GM19328 (cell line): ENCODE measurements around the gene BTD.
"Not testable (repeated sequence)": the region's sequence is repeated elsewhere in the genome, so short reads cannot be mapped to it uniquely, and the experiment has no call there.

Source experiments
- ATAC-seq: cut with Tn5 transposase; IDR thresholded peaks from one replicate; pipeline ENCODE4 v1.9.1; 2021; ENCODE audit warnings: mild to moderate bottlenecking, moderate library complexity; ENCODE audit not compliant: unreplicated experiment

Gene BTD

GRCh38 chr3:15602816-15603215 lies 1.3 kb downstream of the BTD start:
- ATAC-seq = not testable (repeated sequence)

- ATAC-seq = not testable (repeated sequence)
Observed at GRCh38 chr3:15604584-15604983, 3.0 kb downstream of the BTD start.

- ATAC-seq = no peak
Observed at GRCh38 chr3:15606434-15606891, 4.9 kb downstream of the BTD start.

- no peak for ATAC-seq
Observed at GRCh38 chr3:15610082-15610759, 8.7 kb downstream of the BTD start.

- ATAC-seq = no peak
Observed at GRCh38 chr3:15611018-15611417, 9.5 kb downstream of the BTD start.

GRCh38 chr3:15612001-15612400 lies 10.5 kb downstream of the BTD start:
- ATAC-seq = no peak

- ATAC-seq = no peak
Observed at GRCh38 chr3:15614958-15615357, 13.4 kb downstream of the BTD start.

- ATAC-seq = no peak
Observed at GRCh38 chr3:15616053-15616452, 14.5 kb downstream of the BTD start.

GRCh38 chr3:15619659-15620464 lies 18.3 kb downstream of the BTD start:
- ATAC-seq = not testable (repeated sequence)

- no peak for ATAC-seq
Observed at GRCh38 chr3:15623535-15624440, 22.2 kb downstream of the BTD start.

- no peak for ATAC-seq
Observed at GRCh38 chr3:15628967-15629366, 27.4 kb downstream of the BTD start.

- ATAC-seq = peak; percentile 96
Observed at GRCh38 chr3:15629860-15630597, 28.5 kb downstream of the BTD start.

- ATAC-seq = peak; percentile 49
Observed at GRCh38 chr3:15630646-15631350, 29.3 kb downstream of the BTD start.

- no peak for ATAC-seq
Observed at GRCh38 chr3:15631426-15632211, 30.1 kb downstream of the BTD start.

GRCh38 chr3:15632212-15632580 lies 30.7 kb downstream of the BTD start:
- ATAC-seq = no peak

GRCh38 chr3:15633159-15633558 lies 31.6 kb downstream of the BTD start:
- ATAC-seq = no peak

- no peak for ATAC-seq
Observed at GRCh38 chr3:15633766-15634598, 32.4 kb downstream of the BTD start.

- no peak for ATAC-seq
Observed at GRCh38 chr3:15634671-15635070, 33.1 kb downstream of the BTD start.
